H9 (cell line): ENCODE measurements around the gene EVPL. TPM values are rescaled to one million over a fixed set of nuclear protein-coding genes. Genes with fewer than 3 reads are reported as not detected.

Experiments used
- DNase-seq: peaks from one replicate; pipeline ENCODE4 v3.0.0-alpha.2; 2017
- H2AFZ ChIP-seq: one replicate; pipeline ENCODE4 v1.6.1; 2013; ENCODE audit warnings: mild to moderate bottlenecking, low read length, control low read depth, moderate library complexity
- H2AK5ac ChIP-seq: 2 replicates; pipeline ENCODE4 v1.6.1; 2013; ENCODE audit warnings: low read length, control low read depth, mixed read lengths; ENCODE audit not compliant: insufficient read length
- H2BK120ac ChIP-seq: one replicate; pipeline ENCODE4 v1.6.1; 2013; ENCODE audit warnings: low read depth, mild to moderate bottlenecking, low read length, control low read depth, inconsistent platforms; ENCODE audit not compliant: poor library complexity, severe bottlenecking
- H2BK12ac ChIP-seq: 2 replicates; pipeline ENCODE4 v1.6.1; 2013; ENCODE audit warnings: low read length, control low read depth, mixed read lengths, low read depth; ENCODE audit not compliant: insufficient read length
- H2BK15ac ChIP-seq: 2 replicates; pipeline ENCODE4 v1.6.1; 2013; ENCODE audit warnings: low read depth, low read length, control low read depth
- H2BK20ac ChIP-seq: one replicate; pipeline ENCODE4 v1.6.1; 2013; ENCODE audit warnings: low read depth, mild to moderate bottlenecking, low read length, control low read depth, inconsistent platforms; ENCODE audit not compliant: poor library complexity, severe bottlenecking
- H2BK5ac ChIP-seq: 2 replicates; pipeline ENCODE4 v1.6.1; 2013; ENCODE audit warnings: low read length, control low read depth, mixed read lengths; ENCODE audit not compliant: insufficient read length
- H3K14ac ChIP-seq: 2 replicates; pipeline ENCODE4 v1.6.1; 2013; ENCODE audit warnings: low read length, control low read depth; ENCODE audit not compliant: insufficient read depth
- H3K18ac ChIP-seq: 2 replicates; pipeline ENCODE4 v1.6.1; 2013; ENCODE audit warnings: low read depth, mild to moderate bottlenecking, mixed read lengths, low read length, control low read depth; ENCODE audit not compliant: insufficient read length
- H3K23ac ChIP-seq: 2 replicates; pipeline ENCODE4 v1.6.1; 2013; ENCODE audit warnings: low read length, control low read depth, mixed read lengths, low read depth; ENCODE audit not compliant: insufficient read length
- H3K23me2 ChIP-seq: 2 replicates; pipeline ENCODE4 v1.6.1; 2013; ENCODE audit warnings: low read depth, mild to moderate bottlenecking, mixed read lengths, low read length, control low read depth; ENCODE audit not compliant: insufficient read length, poor library complexity, severe bottlenecking
- H3K27ac ChIP-seq: 2 replicates; pipeline ENCODE4 v1.5.1; 2013; ENCODE audit warnings: low read length, control low read depth, mixed read lengths, low read depth; ENCODE audit not compliant: insufficient read length
- H3K27me3 ChIP-seq: 2 replicates; pipeline ENCODE4 v1.6.1; 2013; ENCODE audit warnings: low read length, control low read depth, inconsistent platforms; ENCODE audit not compliant: insufficient read depth
- H3K4ac ChIP-seq: 2 replicates; pipeline ENCODE4 v1.6.1; 2013; ENCODE audit warnings: low read depth, mild to moderate bottlenecking, control low read depth, inconsistent platforms, low read length, moderate library complexity
- H3K4me1 ChIP-seq: 2 replicates; pipeline ENCODE4 v1.6.1; 2013; ENCODE audit warnings: low read length, control low read depth, inconsistent platforms; ENCODE audit not compliant: insufficient read depth
- H3K4me2 ChIP-seq: 2 replicates; pipeline ENCODE4 v1.6.1; 2013; ENCODE audit warnings: low read length, control low read depth, mixed read lengths; ENCODE audit not compliant: insufficient read length, insufficient read depth
- H3K56ac ChIP-seq: 2 replicates; pipeline ENCODE4 v1.6.1; 2013; ENCODE audit warnings: low read depth, mild to moderate bottlenecking, mixed read lengths, low read length, control low read depth; ENCODE audit not compliant: insufficient read length
- H3K79me1 ChIP-seq: 2 replicates; pipeline ENCODE4 v1.6.1; 2013; ENCODE audit warnings: low read depth, mild to moderate bottlenecking, moderate library complexity, low read length, control low read depth, inconsistent platforms; ENCODE audit not compliant: insufficient read depth, poor library complexity, severe bottlenecking
- H3K79me2 ChIP-seq: 2 replicates; pipeline ENCODE4 v1.6.1; 2013; ENCODE audit warnings: low read length, control low read depth, inconsistent platforms; ENCODE audit not compliant: insufficient read depth
- H3K9ac ChIP-seq: 2 replicates; pipeline ENCODE4 v1.6.1; 2013; ENCODE audit warnings: low read length, control low read depth, mixed read lengths; ENCODE audit not compliant: insufficient read length; ENCODE audit errors: extremely low read depth
- H3K9me3 ChIP-seq: one replicate; pipeline ENCODE4 v1.6.1; 2013; ENCODE audit warnings: low read depth, low read length, inconsistent platforms; ENCODE audit not compliant: control insufficient read depth
- H3T11ph ChIP-seq: one replicate; pipeline ENCODE4 v1.6.1; 2013; ENCODE audit warnings: mild to moderate bottlenecking, low read length, control low read depth, inconsistent platforms
- H4K20me1 ChIP-seq: one replicate; pipeline ENCODE4 v1.6.1; 2013; ENCODE audit not compliant: control insufficient read depth, insufficient read length, insufficient read depth
- H4K5ac ChIP-seq: 2 replicates; pipeline ENCODE4 v1.6.1; 2013; ENCODE audit warnings: low read depth, mild to moderate bottlenecking, mixed read lengths, low read length, control low read depth; ENCODE audit not compliant: insufficient read length
- H4K8ac ChIP-seq: replicated peaks from 2 replicates; pipeline ENCODE4 v1.6.1; 2013; ENCODE audit warnings: low read length, control low read depth, mixed read lengths, low read depth; ENCODE audit not compliant: insufficient read length
- H4K91ac ChIP-seq: 2 replicates; pipeline ENCODE4 v1.6.1; 2013; ENCODE audit warnings: low read depth, mild to moderate bottlenecking, moderate library complexity, mixed read lengths, low read length, control low read depth; ENCODE audit not compliant: insufficient read length
- H3K27ac Mint-ChIP-seq, 3 experiments: 2 replicates in 2 of 3; 3 replicates in 1 of 3; pipeline ENCODE4 v1.8.0; 2020 to 2021; ENCODE audit warnings: mixed read lengths in 3 of 3, mild to moderate bottlenecking in 1 of 3, moderate library complexity in 1 of 3
- H3K27me3 Mint-ChIP-seq: 2 replicates; pipeline ENCODE4 v1.8.0; 2021; ENCODE audit warnings: low read depth, mild to moderate bottlenecking, moderate library complexity, mixed read lengths
- H3K36me3 Mint-ChIP-seq, 3 experiments: 2 replicates in 2 of 3; 3 replicates in 1 of 3; pipeline ENCODE4 v1.8.0; 2020 to 2021; ENCODE audit warnings: low read depth in 3 of 3, mixed read lengths in 3 of 3; ENCODE audit not compliant: insufficient read depth in 1 of 3
- H3K4me1 Mint-ChIP-seq, 2 experiments: 2 replicates each; pipeline ENCODE4 v1.8.0; 2020; ENCODE audit warnings: mixed read lengths in 2 of 2
- H3K4me3 Mint-ChIP-seq, 2 experiments: 2 replicates in 1 of 2; 3 replicates in 1 of 2; pipeline ENCODE4 v1.8.0; 2020 to 2021; ENCODE audit warnings: mild to moderate bottlenecking in 2 of 2, mixed read lengths in 2 of 2, moderate library complexity in 1 of 2
- H3K9me3 Mint-ChIP-seq, 2 experiments: 2 replicates in 1 of 2; 3 replicates in 1 of 2; pipeline ENCODE4 v1.8.0; 2020; ENCODE audit warnings: mild to moderate bottlenecking in 2 of 2, mixed read lengths in 2 of 2, moderate library complexity in 1 of 2
- CTCF ChIP-seq: fragments of 200-600 bp; sonication (generic); conservative IDR thresholded peaks from 3 replicates; pipeline ENCODE4 v1.8.0; 2021; ENCODE audit warnings: antibody characterized with exemption, mild to moderate bottlenecking
- WGBS: extraction: QIAGEN DNeasy Blood & Tissue Kit; methylation state at CpG from one replicate; pipeline ENCODE4 v1.1.7; 2013; ENCODE audit warnings: missing lambda C conversion rate, low lambda C conversion rate, mixed read lengths; ENCODE audit not compliant: insufficient read length; ENCODE audit errors: extremely low coverage; 5-methylcytosine and 5-hydroxymethylcytosine counted together
- total RNA-seq: library from RNA; stranded (reverse); gene quantifications from 2 replicates; pipeline ENCODE4 v1.2.1, GENCODE V29; 2021

The EVPL gene
- total RNA-seq, 1 experiment from 2014 or later: 0.48 TPM

DNA sequence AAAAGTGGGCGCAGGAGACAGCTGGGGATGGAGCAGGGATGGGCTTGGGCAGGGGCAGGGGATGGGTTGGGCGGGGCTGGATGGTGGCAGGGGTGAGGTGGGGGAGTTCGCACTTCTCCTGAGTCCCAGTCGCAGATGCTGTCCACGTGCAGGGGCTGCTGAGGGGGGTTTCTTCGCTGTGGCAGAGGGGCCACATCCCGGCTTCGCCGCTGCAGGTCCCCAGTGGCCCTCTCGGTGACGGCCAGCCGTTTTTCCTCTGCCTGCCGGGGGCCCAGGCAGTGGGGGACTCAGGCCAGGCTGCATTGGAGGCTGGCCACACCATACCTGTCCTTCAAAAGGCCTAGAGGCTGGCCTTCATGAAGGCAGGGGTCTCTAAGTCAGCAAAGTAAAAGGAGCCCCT lies 8.3 kb downstream of the EVPL start:
- Histone ChIP-seq H3K56ac (no peak overlapping the region), H4K20me1 (no peaks in the 10 kb centered on the region), H3K23me2 (no peaks in the 10 kb centered on the region), H4K91ac (no peak overlapping the region), H3K18ac (no peak overlapping the region), H3K14ac (no peak overlapping the region), H2BK120ac (no peak overlapping the region), H3T11ph (no peak overlapping the region), H2BK15ac (no peak overlapping the region), H2BK5ac (no peak overlapping the region), H2BK12ac (no peak overlapping the region), H2BK20ac (no peak overlapping the region), H3K4me1 (no peaks in the 10 kb centered on the region), H2AFZ (no peak overlapping the region), H3K4ac (no peak overlapping the region), H2AK5ac (no peak overlapping the region), H3K79me1 (no peaks in the 10 kb centered on the region), H3K27ac (no peak overlapping the region), H4K8ac (no peak overlapping the region), H3K4me2 (no peak overlapping the region), H3K79me2 (no peaks in the 10 kb centered on the region), H3K23ac (no peak overlapping the region), H3K9me3 (no peaks in the 10 kb centered on the region), H3K27me3 (no peaks in the 10 kb centered on the region), H3K9ac (no peak overlapping the region), H4K5ac (no peak overlapping the region)
- WGBS: no CpG with 5 or more reads among the region's 13 CpGs
- H3K4me1 Mint-ChIP-seq: peaks cover 3 to 9% of the 10 kb centered on the region in 2 experiments
- no peaks in the 10 kb centered on the region for H3K9me3 Mint-ChIP-seq
- no peak for DNase-seq
- TF ChIP-seq CTCF: no peak
- H3K36me3 Mint-ChIP-seq: no peaks in the 10 kb centered on the region; a peak in 1 of 7 replicates
- H3K27ac Mint-ChIP-seq: no peak overlapping the region
- H3K27me3 Mint-ChIP-seq: peaks cover 9% of the 10 kb centered on the region
- H3K4me3 Mint-ChIP-seq: no peak overlapping the region
